ENCODE results near the gene SPATA31D1.

DNA sequence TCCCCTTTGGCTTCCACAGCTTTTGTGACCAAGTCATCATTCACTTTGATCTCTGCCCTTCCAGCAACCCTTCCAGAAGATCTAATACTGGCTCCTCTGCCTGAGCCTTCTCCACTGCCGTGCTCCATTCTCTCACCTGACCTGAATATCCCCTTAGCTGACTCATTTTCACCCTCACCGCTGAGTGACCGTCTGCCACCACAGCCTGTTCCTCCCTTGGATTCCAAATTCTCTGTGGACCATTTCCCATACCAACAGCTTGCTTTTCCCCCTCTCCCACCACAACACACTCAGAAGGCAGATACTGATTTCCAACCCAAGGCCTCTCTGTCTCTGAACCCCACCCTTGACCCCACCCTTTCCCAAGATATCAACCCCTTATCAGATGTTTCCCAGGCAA, 20.5 kb upstream of the SPATA31D1 start:
- TF ChIP-seq EGR1 (IDR thresholded peaks at IDR 0.05; ENCODE audit: low read depth) (no peak), EZH2phosphoT487 (IDR thresholded peaks at IDR 0.05; ENCODE audit: borderline replicate concordance) (no peak), POLR2AphosphoS5 (IDR thresholded peaks at IDR 0.05; ENCODE audit: low read depth, low read length) (no peak), RAD21 (IDR thresholded peaks at IDR 0.05; ENCODE audit: low read depth) (no peak)
- TF ChIP-seq, protein P1, sequence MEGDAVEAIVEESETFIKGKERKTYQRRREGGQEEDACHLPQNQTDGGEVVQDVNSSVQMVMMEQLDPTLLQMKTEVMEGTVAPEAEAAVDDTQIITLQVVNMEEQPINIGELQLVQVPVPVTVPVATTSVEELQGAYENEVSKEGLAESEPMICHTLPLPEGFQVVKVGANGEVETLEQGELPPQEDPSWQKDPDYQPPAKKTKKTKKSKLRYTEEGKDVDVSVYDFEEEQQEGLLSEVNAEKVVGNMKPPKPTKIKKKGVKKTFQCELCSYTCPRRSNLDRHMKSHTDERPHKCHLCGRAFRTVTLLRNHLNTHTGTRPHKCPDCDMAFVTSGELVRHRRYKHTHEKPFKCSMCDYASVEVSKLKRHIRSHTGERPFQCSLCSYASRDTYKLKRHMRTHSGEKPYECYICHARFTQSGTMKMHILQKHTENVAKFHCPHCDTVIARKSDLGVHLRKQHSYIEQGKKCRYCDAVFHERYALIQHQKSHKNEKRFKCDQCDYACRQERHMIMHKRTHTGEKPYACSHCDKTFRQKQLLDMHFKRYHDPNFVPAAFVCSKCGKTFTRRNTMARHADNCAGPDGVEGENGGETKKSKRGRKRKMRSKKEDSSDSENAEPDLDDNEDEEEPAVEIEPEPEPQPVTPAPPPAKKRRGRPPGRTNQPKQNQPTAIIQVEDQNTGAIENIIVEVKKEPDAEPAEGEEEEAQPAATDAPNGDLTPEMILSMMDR (IDR thresholded peaks at IDR 0.05 in 2 of 3, conservative IDR thresholded peaks at IDR 0.05 in 1 of 3; ENCODE audit: borderline replicate concordance in 1 of 3, insufficient read depth in 1 of 3, low read depth in 2 of 3, low read length in 2 of 3), result no peak
- TF ChIP-seq, protein P2, sequence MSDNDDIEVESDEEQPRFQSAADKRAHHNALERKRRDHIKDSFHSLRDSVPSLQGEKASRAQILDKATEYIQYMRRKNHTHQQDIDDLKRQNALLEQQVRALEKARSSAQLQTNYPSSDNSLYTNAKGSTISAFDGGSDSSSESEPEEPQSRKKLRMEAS (IDR thresholded peaks at IDR 0.05), result no peak

Measured in HCT116 (cell line).